Daoy (cell line): ENCODE results near the gene CASD1. TPM values are rescaled to one million over a fixed set of nuclear protein-coding genes. Genes with fewer than 3 reads are reported as not detected.

ENCODE experiments used
- DNase-seq: peaks from one replicate; pipeline ENCODE4 v3.0.0-alpha.2; 2015; ENCODE audit warnings: low read depth
- total RNA-seq: library from RNA; depleted of rRNA; stranded (reverse); fragments of >200 nt; shearing (Covaris generic); gene quantifications from 2 replicates; pipeline ENCODE4 v1.2.3, GENCODE V29; 2014

The CASD1 gene
- total RNA-seq, 1 experiment from 2014 or later: 15.5 TPM

DNA sequence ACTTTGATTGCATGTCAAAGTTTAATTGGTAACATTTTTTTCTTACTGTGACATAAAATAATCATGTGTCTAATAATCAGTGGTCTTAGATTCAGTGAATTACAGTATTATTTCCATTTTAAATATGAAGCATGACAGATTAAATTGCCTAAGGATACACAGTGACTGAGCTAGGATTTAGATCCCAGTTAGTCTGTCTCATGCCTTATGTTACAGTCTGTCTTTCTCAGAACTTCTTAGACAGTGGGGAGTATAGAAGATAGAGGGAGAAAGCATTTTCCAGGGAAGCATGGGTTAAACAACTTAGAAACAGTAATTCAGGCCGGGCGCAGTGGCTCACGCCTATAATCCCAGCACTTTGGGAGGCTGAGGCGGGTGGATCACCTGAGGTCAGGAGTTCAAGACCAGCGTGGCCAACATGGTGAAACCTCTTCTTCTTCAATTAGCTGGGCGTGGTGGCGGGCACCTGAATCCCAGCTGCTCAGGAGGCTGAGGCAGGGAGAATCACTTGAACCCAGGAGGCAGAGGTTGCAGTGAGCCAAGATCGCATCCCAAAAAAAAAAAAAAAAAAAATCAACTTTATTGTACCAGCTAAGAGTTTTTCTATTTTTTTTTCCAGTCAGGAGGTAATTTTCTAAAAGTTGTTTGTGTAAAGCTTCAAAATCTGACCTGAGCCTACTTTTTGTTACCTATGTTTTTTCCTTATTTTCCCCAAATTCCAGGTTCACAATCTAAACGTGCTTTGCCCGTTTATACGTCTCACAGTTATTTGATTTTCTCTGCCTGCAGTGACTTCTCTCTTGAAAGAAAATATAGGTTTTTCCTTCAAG lies 3.3 kb downstream of the CASD1 start:
- DNase-seq: no peak

GRCh38 chr7:94513565-94513860 lies 3.9 kb downstream of the CASD1 start:
- no peak for DNase-seq

DNA sequence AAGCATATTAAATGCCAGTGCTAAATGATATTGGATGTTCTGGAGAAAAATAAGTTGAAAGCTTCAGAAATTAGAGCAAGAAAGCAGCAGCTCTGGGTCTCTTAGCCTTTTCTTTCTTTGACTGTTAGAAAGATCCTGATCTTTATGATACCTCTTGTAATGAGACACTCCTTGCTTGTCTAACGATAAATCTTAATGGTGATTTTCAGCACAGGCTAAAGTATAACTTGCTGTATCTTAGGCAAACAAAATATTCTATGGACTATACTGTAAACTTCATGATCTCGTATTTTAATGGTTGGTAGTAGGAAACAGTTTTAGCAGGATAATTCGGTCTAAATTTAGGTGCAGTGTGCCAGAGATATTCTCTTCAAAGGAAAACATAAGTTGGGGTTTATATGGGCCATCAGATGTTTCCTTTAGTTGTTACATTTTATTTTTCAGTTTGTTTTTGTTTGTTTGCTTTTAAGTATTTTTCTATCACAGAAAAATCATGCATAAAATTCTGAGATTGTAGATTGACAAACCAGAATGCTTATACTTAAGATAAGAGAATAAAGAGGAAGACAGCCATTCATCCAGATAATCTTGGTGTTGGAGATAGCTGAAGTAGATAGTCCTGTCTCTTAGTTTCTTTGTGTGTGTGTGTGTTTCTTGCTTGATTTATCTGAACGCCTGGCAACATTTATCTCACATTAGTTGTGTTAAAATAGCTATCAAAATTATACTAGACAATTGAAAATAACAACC lies 4.7 kb downstream of the CASD1 start:
- DNase-seq: no peak

DNA sequence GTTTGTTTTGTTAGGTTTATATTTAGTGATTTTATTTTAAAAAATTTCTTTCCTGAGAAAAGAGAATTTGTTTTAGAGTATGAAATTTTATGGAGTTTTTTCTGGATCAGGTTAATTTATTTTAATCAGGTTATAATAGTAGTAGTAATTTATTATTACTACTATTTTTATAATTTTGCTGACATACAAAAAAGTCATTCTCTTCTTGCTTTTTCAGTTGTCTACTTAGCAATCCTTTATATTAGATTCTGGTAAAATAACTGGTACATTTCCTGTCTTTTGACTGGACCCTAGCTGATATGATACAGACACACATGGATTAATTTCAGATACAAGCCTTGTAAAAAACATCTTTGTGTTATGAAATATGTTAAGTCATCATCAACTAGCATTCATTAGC lies 5.3 kb downstream of the CASD1 start:
- DNase-seq: no peak

DNA sequence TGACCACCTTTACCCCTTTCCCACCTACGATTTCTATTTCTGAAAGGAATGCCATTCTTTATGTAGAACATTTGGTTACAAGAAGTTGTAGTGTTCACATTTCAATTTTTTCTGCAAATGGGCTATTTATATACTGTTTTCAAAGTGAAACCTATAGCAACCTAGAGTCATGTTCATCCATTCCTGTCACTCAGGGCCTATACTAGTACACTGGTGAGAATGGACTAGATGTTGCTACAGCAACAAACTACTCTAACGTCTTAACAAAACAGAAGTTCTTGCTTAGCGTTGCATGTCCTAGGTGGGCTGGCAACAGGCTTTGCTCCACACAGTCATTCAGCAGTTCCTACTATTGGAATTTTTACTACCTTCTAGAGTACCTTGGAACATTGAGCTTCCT lies 16.3 kb downstream of the CASD1 start:
- no peak for DNase-seq

DNA sequence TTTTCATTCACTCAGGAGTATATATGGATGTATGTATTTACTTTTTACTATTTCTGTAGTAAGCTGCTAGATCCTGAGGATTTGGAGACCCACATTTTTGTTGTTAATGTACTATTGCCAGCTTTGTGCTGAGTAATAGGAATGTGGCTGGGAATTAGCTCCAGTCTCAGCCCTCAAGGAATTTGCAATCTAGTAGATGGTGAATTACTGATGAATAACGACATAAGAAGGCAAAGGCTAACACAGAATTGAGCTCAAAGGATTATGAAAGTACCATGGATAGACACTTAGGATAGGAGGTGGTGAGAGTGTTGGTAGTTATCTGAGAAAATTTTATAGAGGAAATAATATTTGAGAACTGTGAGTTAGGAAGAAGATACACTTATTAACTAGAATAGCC lies 19.9 kb downstream of the CASD1 start:
- DNase-seq: no peak

- DNase-seq: no peak
Observed at GRCh38 chr7:94530109-94530508, 20.5 kb downstream of the CASD1 start.

DNA sequence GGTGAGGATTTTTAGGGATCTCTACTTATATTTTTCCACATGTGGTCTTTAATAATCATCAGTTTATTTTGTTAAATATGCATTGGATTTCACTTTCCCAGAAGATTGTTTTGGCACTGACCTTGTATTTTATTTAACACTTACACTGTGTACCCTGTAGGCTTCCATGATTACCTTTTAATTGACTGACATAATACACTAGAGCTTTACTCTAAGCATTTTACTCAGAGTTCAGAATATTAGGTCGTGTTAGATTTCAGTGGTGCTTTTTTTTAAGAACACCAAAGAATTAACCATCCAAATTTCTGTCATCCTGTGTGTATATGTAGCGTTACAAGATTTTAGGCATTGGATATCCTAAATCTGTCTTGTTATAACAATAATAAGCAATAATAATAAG lies 23.1 kb downstream of the CASD1 start:
- DNase-seq: no peak

DNA sequence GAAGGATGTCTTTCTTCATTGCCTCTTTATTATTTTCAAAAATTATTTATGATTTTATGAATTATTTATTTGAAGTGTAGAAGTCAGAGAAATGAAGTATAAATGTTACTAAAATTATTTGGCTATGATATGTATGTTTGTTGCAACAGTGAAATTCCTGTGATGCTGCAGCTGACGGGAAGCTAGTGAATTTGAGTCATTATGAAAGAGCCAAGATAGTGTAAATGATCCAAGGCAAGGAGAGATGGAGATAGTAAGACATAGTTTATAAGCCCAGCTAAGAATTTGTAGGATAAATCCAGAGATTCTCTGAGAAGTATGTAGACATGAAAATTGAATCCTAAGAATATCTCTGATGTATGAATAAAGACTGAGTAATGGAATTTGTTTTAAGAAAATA lies 30.8 kb downstream of the CASD1 start:
- DNase-seq: no peak

DNA sequence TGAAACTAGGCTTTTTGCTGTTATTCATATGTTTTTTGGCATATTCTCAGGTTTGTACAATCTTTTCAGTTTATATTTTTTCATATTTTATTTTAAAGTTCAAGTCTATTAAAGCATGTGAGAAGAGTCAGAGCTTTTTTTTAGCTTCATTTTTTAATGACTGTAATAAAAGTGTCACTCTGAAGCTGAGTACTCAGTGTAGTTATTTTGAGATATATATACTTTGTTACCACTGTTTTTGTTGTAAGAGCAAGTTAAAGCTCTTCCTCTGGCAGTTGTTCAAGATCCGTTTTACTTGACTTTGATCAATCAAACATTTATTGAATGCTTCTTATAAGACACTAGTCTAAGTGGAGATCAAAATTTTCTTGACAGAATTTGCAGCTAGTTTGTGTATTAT lies 37.5 kb downstream of the CASD1 start:
- no peak for DNase-seq

DNA sequence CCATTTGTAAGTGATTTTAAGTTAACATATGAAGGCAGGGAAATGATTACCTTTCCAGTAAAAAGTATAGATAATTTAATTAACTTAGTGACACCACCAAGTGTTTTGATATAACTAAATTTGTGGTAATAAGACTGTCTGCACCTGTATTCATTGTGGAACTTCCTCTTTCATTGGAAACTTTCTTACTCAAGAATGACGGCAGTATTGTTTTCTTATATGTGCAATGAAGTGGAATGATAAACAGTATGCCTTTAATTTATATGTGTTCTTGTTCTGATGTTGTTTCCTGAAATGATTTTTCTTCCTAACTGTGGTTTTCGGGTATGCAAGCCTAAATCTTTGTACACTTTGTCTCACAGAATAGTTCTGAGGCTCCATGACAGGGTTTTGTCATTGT lies 46.4 kb downstream of the CASD1 start:
- DNase-seq: no peak

GRCh38 chr7:94557215-94557614 lies 47.6 kb downstream of the CASD1 start:
- DNase-seq: no peak

- no peak for DNase-seq
Observed at GRCh38 chr7:94559972-94560371, 50.4 kb downstream of the CASD1 start.

DNA sequence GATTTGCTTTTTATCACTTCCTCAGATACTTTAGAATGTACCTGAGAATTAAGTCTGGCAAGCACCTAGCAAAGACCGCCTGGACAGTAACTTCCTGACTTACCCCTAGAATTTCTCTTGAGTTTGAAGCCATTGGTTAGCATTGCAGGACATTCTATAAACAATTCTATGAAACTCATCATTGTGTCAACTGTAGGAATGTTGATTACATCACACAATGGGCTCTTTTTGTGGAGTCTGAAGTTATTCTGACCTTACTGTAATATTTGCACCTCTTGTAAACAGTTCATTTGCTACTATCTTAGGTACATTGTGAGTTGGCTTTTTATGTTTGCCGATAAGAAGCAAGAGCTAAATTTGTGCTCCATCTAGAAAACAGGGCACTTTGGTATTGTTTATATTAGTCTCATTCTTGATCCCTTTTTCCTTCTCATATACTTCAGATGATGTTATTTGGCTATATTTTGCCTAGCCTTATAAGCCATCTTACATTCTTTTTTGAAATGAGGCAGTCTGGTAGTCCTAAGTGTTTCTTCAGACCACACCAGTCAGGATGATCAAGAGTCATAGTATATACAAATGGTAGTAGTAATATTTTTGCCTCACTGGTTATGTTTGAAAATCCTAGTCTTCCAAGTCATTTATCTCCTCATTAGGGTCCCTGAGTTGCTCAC lies 52.4 kb downstream of the CASD1 start:
- DNase-seq: peak; percentile 4

DNA sequence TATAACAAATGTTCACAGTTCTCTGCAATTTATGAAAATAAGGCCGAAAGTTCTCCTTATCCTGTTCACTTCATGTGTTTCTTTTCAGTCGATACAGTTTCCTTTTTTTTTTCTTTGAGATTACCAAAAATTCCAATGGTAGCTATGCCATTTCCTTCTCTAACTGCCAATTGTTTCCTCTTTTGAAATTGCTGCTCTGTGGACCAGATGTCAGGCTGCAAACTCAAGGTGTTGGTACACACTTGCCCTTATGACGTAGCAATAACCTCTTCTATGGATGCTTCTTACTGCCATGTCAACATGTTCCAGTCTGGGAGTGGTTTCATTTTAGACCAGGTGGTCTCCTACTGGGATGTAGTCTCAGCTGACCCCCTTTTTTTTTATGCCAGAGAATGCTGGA lies 52.9 kb downstream of the CASD1 start:
- no peak for DNase-seq

GRCh38 chr7:94565247-94565894 lies 55.8 kb downstream of the CASD1 start:
- no peak for DNase-seq

- no peak for DNase-seq
Observed at GRCh38 chr7:94567396-94567795, 57.8 kb downstream of the CASD1 start.

- no peak for DNase-seq
Observed at GRCh38 chr7:94571816-94572215, 62.2 kb downstream of the CASD1 start.

- DNase-seq: no peak
Observed at GRCh38 chr7:94575646-94576045, 66.0 kb downstream of the CASD1 start.

- no peak for DNase-seq
Observed at GRCh38 chr7:94576316-94576715, 66.7 kb downstream of the CASD1 start.

DNA sequence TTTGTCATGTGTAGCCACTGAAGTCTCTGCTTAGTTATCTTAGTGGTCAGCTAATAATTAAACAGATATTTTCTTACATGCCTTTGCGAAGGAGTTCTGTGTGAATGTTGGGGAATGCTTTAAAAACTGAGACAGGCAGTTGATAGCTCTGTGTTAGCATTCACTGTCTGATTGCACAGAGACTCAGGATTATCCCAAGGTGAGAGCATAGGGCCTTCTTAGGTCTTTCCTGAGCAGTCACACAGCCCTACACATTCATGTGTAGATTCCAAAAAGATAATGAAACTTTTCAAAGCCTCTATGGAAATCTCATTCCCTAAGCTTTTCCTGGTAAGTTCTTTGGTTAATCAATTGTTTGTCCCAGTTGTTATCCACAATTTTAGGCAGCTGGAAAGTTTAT lies 67.7 kb downstream of the CASD1 start:
- DNase-seq: no peak

- DNase-seq: peak; percentile 6
Observed at GRCh38 chr7:94578614-94579013, 69.0 kb downstream of the CASD1 start.
